ES-I3 (cell line): ENCODE results near the gene FADS3.

Experiments used
- H3K36me3 ChIP-seq: 2 replicates; pipeline ENCODE4 v1.6.1; 2013; ENCODE audit warnings: mild to moderate bottlenecking, low read length, control low read depth, moderate library complexity; ENCODE audit not compliant: insufficient read depth
- H3K4me1 ChIP-seq: 2 replicates; pipeline ENCODE4 v1.6.1; 2013; ENCODE audit warnings: mild to moderate bottlenecking, control low read depth, low read length; ENCODE audit not compliant: insufficient read depth
- H3K9ac ChIP-seq: 2 replicates; pipeline ENCODE4 v1.6.1; 2013; ENCODE audit warnings: low read depth, mild to moderate bottlenecking, low read length, moderate library complexity
- H3K9me3 ChIP-seq: 2 replicates; pipeline ENCODE4 v1.6.1; 2013; ENCODE audit warnings: mild to moderate bottlenecking, low read length, moderate library complexity; ENCODE audit not compliant: control insufficient read depth, insufficient read depth

The FADS3 gene, protein sequence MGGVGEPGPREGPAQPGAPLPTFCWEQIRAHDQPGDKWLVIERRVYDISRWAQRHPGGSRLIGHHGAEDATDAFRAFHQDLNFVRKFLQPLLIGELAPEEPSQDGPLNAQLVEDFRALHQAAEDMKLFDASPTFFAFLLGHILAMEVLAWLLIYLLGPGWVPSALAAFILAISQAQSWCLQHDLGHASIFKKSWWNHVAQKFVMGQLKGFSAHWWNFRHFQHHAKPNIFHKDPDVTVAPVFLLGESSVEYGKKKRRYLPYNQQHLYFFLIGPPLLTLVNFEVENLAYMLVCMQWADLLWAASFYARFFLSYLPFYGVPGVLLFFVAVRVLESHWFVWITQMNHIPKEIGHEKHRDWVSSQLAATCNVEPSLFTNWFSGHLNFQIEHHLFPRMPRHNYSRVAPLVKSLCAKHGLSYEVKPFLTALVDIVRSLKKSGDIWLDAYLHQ

DNA sequence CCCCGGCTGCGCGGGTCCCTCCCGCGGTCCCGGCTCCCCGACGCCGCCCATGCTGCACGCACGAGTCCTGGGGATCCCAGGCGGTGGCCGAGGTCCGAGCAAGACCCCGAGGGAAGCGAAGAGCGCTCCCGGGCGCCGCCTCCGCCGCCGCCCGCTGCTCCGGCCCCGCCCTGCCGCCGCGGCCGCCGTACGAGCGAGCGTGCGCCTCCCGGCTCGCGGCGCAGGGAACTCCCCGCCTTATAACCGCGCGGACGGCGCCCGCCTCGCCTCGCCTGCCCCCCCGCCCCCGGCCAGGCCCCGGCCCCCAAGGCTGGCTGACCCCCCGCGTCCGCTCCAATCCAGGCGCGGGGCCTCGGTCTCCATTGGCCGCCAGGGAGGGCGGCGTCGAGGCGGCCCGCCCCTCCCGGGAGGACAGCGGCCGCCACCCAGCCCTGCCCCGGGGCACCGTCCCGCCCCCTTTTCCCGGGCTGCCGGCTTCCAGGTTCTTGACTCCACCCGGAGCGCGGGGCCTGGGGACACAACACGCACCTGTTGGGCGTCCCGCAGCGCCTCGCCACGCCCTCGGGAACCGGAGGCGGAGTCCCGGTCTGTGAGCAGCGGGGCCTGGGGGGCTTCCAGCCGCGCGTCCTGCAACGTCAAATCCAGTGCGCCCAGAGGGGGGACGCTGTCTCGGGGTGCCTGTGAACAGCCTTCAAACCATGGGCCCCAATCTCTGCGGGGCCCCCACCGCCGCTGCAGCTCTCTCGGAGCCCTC, at the start of gene FADS3:
Gene FADS3 (minus strand): TSS at position 215 of the 754 bp plus-strand sequence. CDS start 164 bp downstream, at position 51.
- H3K36me3 ChIP-seq: no peaks in the 10 kb centered on the region
- 0 out of 2 replicates have a peak, but pooled peaks cover 2% of the 10 kb centered on the region for H3K9me3 ChIP-seq
- peak within 1 kb of the TSS; percentile 79 for H3K9ac ChIP-seq
- peaks cover 7% of the 10 kb centered on the region; the same call in 1 of the 2 replicates for H3K4me1 ChIP-seq

DNA sequence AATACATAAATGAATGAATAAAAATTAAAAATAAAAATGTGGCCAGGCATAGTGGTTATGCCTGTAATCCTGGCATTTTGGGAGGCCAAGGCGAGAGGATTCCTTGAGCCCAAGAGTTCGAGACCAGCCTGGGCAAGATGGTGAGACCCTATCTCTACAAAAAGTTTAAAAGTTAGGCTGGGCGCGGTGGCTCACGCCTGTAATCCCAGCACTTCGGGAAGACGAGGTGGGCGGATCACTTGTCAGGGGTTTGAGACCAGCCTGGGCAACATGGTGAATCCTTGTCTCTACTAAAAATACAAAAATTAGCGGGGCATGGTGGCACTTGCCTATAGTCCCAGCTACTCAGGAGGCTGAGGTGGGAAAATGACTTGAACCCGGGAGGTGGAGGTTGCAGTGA, 49.1 kb upstream of the FADS3 start:
- Histone ChIP-seq H3K9ac (no peak overlapping the region), H3K4me1 (no peaks in the 10 kb centered on the region), H3K9me3 (no peaks in the 10 kb centered on the region), H3K36me3 (no peaks in the 10 kb centered on the region)

DNA sequence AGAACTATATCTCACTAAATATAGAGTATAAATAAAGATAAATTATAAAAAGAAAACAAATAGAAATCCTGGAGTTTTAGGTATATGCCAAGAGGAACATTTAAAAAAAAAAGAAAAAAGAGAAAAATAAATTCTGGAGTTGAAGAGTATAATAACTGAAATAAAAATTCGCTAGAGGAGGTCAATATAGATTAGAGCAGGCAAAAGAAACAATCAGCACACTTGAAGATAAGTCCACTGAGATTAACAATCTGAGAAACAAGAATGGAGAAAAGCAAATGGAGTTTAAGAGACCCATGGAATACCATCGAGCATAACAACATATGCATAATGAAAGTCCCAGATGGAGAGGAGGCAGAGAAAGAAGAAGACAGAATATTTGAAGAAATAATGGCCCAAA, 44.5 kb upstream of the FADS3 start:
- H3K9ac ChIP-seq: no peak overlapping the region
- no peaks in the 10 kb centered on the region for H3K36me3 ChIP-seq
- H3K9me3 ChIP-seq: no peaks in the 10 kb centered on the region
- H3K4me1 ChIP-seq: no peaks in the 10 kb centered on the region

GRCh38 chr11:61930933-61931332, 39.6 kb upstream of the FADS3 start:
- no peak overlapping the region for H3K9ac ChIP-seq
- no peaks in the 10 kb centered on the region for H3K9me3 ChIP-seq
- H3K4me1 ChIP-seq: no peaks in the 10 kb centered on the region
- no peaks in the 10 kb centered on the region for H3K36me3 ChIP-seq

DNA sequence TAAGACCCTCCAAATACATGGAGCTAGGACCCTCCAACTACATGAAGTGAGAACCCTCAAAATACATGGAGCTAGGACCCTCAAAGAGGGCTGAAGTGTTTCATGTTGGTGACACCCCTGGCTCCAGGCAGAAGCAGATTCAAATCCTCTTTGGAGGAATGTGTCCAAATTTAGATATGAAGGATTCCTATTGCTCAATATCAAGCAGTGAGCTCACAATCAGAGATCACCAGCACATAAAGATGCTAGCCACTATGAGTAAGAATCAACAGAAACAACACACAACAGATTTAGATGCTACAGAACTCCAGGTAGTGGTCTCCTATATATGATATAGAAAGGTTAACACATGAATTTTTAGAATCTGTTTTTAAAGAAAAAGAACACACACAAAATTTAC, 37.3 kb upstream of the FADS3 start:
- no peaks in the 10 kb centered on the region for H3K36me3 ChIP-seq
- no peaks in the 10 kb centered on the region for H3K9me3 ChIP-seq
- H3K4me1 ChIP-seq: peaks cover 7% of the 10 kb centered on the region; the same call in 1 of the 2 replicates
- no peak overlapping the region for H3K9ac ChIP-seq

- Histone ChIP-seq H3K36me3 (no peaks in the 10 kb centered on the region), H3K9ac (no peak overlapping the region), H3K9me3 (no peaks in the 10 kb centered on the region), H3K4me1 (peaks cover 18% of the 10 kb centered on the region; the same call in 1 of the 2 replicates)
Measured at GRCh38 chr11:61927501-61927900, 36.2 kb upstream of the FADS3 start.

GRCh38 chr11:61926235-61926634, 34.9 kb upstream of the FADS3 start:
- Histone ChIP-seq H3K9ac (no peak overlapping the region), H3K9me3 (no peaks in the 10 kb centered on the region), H3K4me1 (peaks cover 20% of the 10 kb centered on the region; the same call in 1 of the 2 replicates), H3K36me3 (no peaks in the 10 kb centered on the region)

DNA sequence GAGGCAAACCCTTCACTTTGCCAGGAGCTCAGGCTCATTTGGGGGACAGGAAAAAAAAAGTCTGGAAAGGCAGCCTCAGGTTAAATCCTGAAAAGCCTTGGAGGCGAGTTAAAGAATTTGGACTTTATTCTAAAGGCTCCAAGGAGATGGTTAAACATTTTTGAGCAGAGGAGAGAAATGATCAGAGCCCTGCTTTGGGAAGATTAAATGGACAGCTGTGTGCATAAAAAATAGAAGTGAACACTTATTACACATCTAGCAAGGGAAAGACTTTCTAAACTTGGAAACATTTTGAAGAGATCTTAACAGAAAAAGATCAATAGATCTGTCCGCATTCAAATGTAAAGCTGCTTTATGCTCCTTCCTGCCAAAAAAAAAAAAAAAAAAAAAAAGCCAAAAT, 34.4 kb upstream of the FADS3 start:
- Histone ChIP-seq H3K9ac (no peak overlapping the region), H3K36me3 (no peaks in the 10 kb centered on the region), H3K9me3 (no peaks in the 10 kb centered on the region), H3K4me1 (peaks cover 20% of the 10 kb centered on the region; the same call in 1 of the 2 replicates)

- Histone ChIP-seq H3K9ac (no peak overlapping the region), H3K9me3 (no peaks in the 10 kb centered on the region), H3K36me3 (no peaks in the 10 kb centered on the region), H3K4me1 (peaks cover 20% of the 10 kb centered on the region; the same call in 1 of the 2 replicates)
Measured at GRCh38 chr11:61924064-61924455, 32.7 kb upstream of the FADS3 start.

GRCh38 chr11:61923166-61924063, 32.1 kb upstream of the FADS3 start:
- no peaks in the 10 kb centered on the region for H3K9me3 ChIP-seq
- no peak overlapping the region for H3K9ac ChIP-seq
- peaks cover 20% of the 10 kb centered on the region; the same call in 1 of the 2 replicates for H3K4me1 ChIP-seq
- no peaks in the 10 kb centered on the region for H3K36me3 ChIP-seq

DNA sequence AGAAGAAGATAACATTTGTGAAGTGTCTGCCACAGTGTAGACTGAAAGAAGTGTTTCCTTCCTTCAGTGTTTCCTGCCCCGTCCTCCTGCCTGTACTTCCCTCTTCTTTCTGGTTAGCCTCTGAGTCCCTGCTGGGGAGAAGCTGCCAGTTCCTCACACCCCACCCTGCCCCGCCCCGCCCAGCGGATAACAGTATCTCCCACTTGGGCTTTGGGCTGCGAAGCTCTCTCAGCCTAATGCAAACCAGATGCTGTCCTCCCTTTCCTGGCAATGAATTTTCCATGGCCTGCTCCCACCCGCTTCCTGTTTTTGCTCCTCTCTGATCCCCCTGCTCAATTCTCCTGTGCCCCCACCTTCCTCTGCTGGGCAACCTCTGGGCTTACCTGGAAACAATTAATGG, 31.2 kb upstream of the FADS3 start:
- Histone ChIP-seq H3K9ac (no peak overlapping the region), H3K36me3 (no peaks in the 10 kb centered on the region), H3K4me1 (peaks cover 25% of the 10 kb centered on the region), H3K9me3 (no peaks in the 10 kb centered on the region)

DNA sequence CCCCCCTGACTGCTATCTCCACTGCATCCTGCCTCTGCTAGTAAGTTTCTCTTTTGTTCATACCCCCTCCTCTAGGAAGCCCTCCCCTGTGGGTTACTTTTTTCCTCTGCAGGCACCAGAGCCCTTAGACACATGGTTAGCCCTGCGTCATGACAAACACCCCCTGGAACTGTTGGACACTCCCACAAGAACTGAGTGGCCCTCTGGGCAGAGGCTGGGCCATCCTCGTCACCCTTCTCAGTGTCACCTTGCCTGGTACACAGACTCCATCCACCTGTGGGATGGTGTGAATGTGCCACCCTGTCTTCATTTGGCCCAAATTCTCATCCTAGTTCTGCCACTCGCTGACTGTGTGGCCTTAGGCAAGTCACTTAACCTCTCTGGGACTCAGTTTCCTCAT, 30.1 kb upstream of the FADS3 start:
- Histone ChIP-seq H3K9me3 (no peaks in the 10 kb centered on the region), H3K36me3 (no peaks in the 10 kb centered on the region), H3K9ac (no peak overlapping the region), H3K4me1 (peaks cover 25% of the 10 kb centered on the region)

- no peaks in the 10 kb centered on the region for H3K36me3 ChIP-seq
- H3K9me3 ChIP-seq: no peaks in the 10 kb centered on the region
- peaks cover 27% of the 10 kb centered on the region for H3K4me1 ChIP-seq
- no peak overlapping the region for H3K9ac ChIP-seq
Measured at GRCh38 chr11:61919705-61920631, 28.6 kb upstream of the FADS3 start.
